Measurements from ENCODE around the gene CDCP1. TPM values are rescaled to one million over a fixed set of nuclear protein-coding genes. Genes with fewer than 3 reads are reported as not detected.

CDCP1 gene
- total and polyA plus RNA-seq, 2 donors (not counting 1 experiment from before 2014, with no cell fraction given): not detected

DNA sequence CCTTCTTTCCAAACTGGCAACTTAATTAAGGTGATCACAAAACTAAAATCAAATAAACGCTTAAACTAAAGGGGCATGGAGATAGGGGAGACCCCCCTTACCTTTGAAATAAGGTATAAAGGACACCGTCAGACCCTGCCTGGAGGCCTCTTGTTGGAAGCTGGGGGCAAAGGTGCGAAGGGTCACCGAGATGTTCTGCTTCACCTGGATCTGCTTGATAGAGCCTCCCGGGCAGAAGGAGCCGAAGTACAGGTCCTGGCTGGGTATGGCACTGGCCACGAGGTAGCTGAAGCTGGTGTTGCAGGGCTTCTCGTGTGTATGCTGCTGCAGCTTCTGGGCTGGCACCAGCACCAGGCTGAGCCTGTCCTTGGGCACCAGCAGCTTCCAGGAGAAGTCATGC is 53.0 kb downstream of the CDCP1 start:
- no peak overlapping the region for H3K27ac ChIP-seq (ENCODE audit: low read length in 2 of 2)
- H3K9me3 Mint-ChIP-seq (ENCODE audit: insufficient read depth): no peaks in the 10 kb centered on the region
- no peaks in the 10 kb centered on the region for H3K4me1 ChIP-seq (ENCODE audit: control insufficient read depth in 2 of 2, insufficient read depth in 2 of 2, low read length in 2 of 2)
- no peak overlapping the region for H2AFZ ChIP-seq (ENCODE audit: insufficient read depth, low read depth, low read length, poor library complexity, severe bottlenecking)
- no peaks in the 10 kb centered on the region for H3K4me1 Mint-ChIP-seq
- WGBS (ENCODE audit: insufficient coverage): 96% methylated on average over 7 of the region's 8 CpGs
- ChIA-PET CTCF (no interaction called here), POLR2A (no interaction called here)
- H3K9me3 ChIP-seq (ENCODE audit: control extremely low read depth in 1 of 3, control insufficient read depth in 2 of 3, insufficient read depth in 1 of 3, low read length in 2 of 3): peaks cover 0 to 13% (median 0%) of the 10 kb centered on the region in 3 donors
- TF ChIP-seq EZH2 (IDR thresholded peaks at IDR 0.05; ENCODE audit: borderline replicate concordance, insufficient read depth, low read depth, low read length, poor library complexity, severe bottlenecking): no peak
- no peak for TF ChIP-seq CTCF (IDR thresholded peaks at IDR 0.05)
- H3K4me2 ChIP-seq (replicated peaks; ENCODE audit: low read depth, low read length, poor library complexity, severe bottlenecking): no peak overlapping the region
- H3K27ac Mint-ChIP-seq: no peak overlapping the region
- no peak overlapping the region for H3K4me3 ChIP-seq (ENCODE audit: control extremely low read depth in 1 of 5, extremely low read depth in 1 of 5, insufficient read depth in 1 of 5, low read depth in 2 of 5, low read length in 4 of 5)
- H4K20me1 ChIP-seq (ENCODE audit: control insufficient read depth, insufficient read depth, low read length, poor library complexity, severe bottlenecking): no peaks in the 10 kb centered on the region
- H3K27me3 Mint-ChIP-seq: peaks cover 7% of the 10 kb centered on the region
- no peak overlapping the region for H3K4me3 Mint-ChIP-seq
- H3K79me2 ChIP-seq (ENCODE audit: control insufficient read depth, insufficient read depth, low read length): no peaks in the 10 kb centered on the region
- no peak overlapping the region for H3K9ac ChIP-seq (ENCODE audit: low read length)
- intact Hi-C loops (cut with micrococcal nuclease): no loop called here
- ATAC-seq (ENCODE audit: low read depth) (no peak), DNase-seq (no peak)
- no peaks in the 10 kb centered on the region for H3K36me3 ChIP-seq (replicated peaks in 1 of 2; ENCODE audit: control extremely low read depth in 1 of 2, control insufficient read depth in 1 of 2, extremely low read depth in 1 of 2, insufficient read depth in 2 of 2, low read length in 1 of 2)
- no peaks in the 10 kb centered on the region for H3K27me3 ChIP-seq (replicated peaks in 1 of 4; ENCODE audit: control extremely low read depth in 1 of 4, control insufficient read depth in 3 of 4, insufficient read depth in 4 of 4, low read length in 3 of 4)

- Mint-ChIP-seq H3K27me3 (peaks cover 7% of the 10 kb centered on the region), H3K27ac (no peak overlapping the region), H3K4me3 (no peak overlapping the region), H3K4me1 (no peaks in the 10 kb centered on the region), H3K9me3 (ENCODE audit: insufficient read depth) (no peaks in the 10 kb centered on the region)
- no peaks in the 10 kb centered on the region for H3K27me3 ChIP-seq (replicated peaks in 1 of 4; ENCODE audit: control extremely low read depth in 1 of 4, control insufficient read depth in 3 of 4, insufficient read depth in 4 of 4, low read length in 3 of 4)
- H3K9ac ChIP-seq (ENCODE audit: low read length): no peak overlapping the region
- ChIA-PET CTCF (no interaction called here), POLR2A (no interaction called here)
- no peaks in the 10 kb centered on the region for H3K4me1 ChIP-seq (ENCODE audit: control insufficient read depth in 2 of 2, insufficient read depth in 2 of 2, low read length in 2 of 2)
- intact Hi-C loops (cut with micrococcal nuclease): no loop called here
- no peaks in the 10 kb centered on the region for H4K20me1 ChIP-seq (ENCODE audit: control insufficient read depth, insufficient read depth, low read length, poor library complexity, severe bottlenecking)
- DNase-seq: no peak
- no peak for ATAC-seq (ENCODE audit: low read depth)
- H3K36me3 ChIP-seq (replicated peaks in 1 of 2; ENCODE audit: control extremely low read depth in 1 of 2, control insufficient read depth in 1 of 2, extremely low read depth in 1 of 2, insufficient read depth in 2 of 2, low read length in 1 of 2): no peaks in the 10 kb centered on the region
- no peak overlapping the region for H2AFZ ChIP-seq (ENCODE audit: insufficient read depth, low read depth, low read length, poor library complexity, severe bottlenecking)
- 90% methylated on average over 8 of the region's 12 CpGs for WGBS (ENCODE audit: insufficient coverage)
- TF ChIP-seq EZH2 (IDR thresholded peaks at IDR 0.05; ENCODE audit: borderline replicate concordance, insufficient read depth, low read depth, low read length, poor library complexity, severe bottlenecking) (no peak), CTCF (IDR thresholded peaks at IDR 0.05) (no peak)
- no peak overlapping the region for H3K27ac ChIP-seq (ENCODE audit: low read length in 2 of 2)
- peaks cover 0 to 13% (median 0%) of the 10 kb centered on the region in 3 donors for H3K9me3 ChIP-seq (ENCODE audit: control extremely low read depth in 1 of 3, control insufficient read depth in 2 of 3, insufficient read depth in 1 of 3, low read length in 2 of 3)
- H3K79me2 ChIP-seq (ENCODE audit: control insufficient read depth, insufficient read depth, low read length): no peaks in the 10 kb centered on the region
- H3K4me3 ChIP-seq (ENCODE audit: control extremely low read depth in 1 of 5, extremely low read depth in 1 of 5, insufficient read depth in 1 of 5, low read depth in 2 of 5, low read length in 4 of 5): no peak overlapping the region
- H3K4me2 ChIP-seq (replicated peaks; ENCODE audit: low read depth, low read length, poor library complexity, severe bottlenecking): no peak overlapping the region
These were observed 53.8 kb downstream of the CDCP1 start for GRCh38 chr3:45092132-45093031.
